GM11168 (cell line): Measurements from ENCODE around the gene B4GALT7.
"Not testable (repeated sequence)": the region's sequence is repeated elsewhere in the genome, so short reads cannot be mapped to it uniquely, and the experiment has no call there.

Experiments
- in situ Hi-C: fragments of 300-500 bp; cut with MboI; formaldehyde crosslinking; loops from one replicate; pipeline ENCODE4 v1.12.0; 2022; ENCODE audit warnings: low sequenced_read_pairs; ENCODE audit not compliant: unreplicated experiment

The B4GALT7 gene

DNA sequence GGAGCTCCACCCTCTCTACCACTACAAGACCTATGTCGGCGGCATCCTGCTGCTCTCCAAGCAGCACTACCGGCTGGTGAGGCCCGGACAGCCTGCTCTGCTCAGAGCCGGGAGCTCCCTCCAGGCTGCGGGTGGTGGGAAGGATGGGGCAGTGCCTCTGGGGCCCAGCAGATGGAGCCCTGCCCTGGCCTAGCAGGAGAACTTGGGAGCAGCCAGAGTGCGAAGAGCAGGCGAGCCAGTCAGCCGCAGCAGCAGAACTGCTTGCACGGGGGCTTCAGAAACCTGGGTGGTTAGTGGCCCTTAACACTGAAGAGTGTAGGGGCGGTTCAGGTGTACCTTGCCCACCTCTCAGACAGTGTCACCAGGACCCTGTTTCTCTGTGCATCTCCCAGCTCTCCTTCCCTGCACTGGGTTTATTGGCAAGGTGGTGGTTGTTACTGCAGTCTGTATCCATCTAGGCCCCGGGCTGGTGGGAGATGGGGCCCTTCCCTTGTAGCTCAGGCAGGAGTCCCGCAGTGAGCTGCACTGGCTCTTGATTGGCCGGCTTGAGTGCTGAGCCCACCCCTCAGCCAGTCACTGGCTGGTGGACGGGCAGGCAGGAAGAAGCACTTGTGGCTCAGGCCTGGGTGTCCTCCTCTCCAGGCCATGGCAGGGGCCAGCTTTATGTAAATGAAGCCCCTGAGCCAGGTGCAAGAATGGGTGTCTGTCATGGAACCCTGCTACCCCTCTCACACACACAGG is 7.7 kb downstream of the B4GALT7 start:
- in situ Hi-C loops, result no loop called here

DNA sequence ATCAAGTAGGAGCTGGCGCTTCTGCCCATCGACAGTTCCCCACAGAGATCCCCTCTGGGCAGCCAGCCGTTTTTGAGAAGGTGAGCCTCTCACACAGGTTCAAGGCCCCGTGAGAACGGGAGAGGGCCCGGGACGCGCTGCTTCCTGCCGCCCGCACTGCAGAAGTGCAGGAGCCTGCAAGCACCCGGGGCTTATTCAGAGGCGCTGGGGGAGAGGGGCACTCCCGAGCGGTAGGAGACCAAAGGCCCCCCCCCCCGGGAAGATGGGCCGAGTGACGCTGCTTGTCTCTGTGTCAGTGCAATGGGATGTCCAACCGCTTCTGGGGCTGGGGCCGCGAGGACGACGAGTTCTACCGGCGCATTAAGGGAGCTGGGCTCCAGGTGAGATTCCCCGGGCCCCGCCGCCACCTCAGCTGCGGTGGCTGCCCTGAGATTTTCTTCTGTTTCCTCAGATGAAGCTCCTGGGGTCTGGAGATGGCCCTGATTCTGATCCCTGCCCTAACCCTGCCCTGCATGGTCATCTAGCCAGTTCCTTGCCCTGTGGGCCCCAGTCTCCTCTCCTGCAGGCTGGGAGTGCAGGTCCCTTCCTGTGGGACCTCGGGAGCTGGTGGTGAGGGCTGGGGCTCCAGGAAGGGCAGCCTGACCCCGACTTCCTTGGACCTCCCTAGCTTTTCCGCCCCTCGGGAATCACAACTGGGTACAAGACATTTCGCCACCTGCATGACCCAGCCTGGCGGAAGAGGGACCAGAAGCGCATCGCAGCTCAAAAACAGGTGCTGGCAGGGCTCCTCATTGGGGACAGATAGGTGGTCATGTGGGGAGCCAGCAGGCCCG is 8.5 kb downstream of the B4GALT7 start:
- in situ Hi-C loops, result no loop called here

DNA sequence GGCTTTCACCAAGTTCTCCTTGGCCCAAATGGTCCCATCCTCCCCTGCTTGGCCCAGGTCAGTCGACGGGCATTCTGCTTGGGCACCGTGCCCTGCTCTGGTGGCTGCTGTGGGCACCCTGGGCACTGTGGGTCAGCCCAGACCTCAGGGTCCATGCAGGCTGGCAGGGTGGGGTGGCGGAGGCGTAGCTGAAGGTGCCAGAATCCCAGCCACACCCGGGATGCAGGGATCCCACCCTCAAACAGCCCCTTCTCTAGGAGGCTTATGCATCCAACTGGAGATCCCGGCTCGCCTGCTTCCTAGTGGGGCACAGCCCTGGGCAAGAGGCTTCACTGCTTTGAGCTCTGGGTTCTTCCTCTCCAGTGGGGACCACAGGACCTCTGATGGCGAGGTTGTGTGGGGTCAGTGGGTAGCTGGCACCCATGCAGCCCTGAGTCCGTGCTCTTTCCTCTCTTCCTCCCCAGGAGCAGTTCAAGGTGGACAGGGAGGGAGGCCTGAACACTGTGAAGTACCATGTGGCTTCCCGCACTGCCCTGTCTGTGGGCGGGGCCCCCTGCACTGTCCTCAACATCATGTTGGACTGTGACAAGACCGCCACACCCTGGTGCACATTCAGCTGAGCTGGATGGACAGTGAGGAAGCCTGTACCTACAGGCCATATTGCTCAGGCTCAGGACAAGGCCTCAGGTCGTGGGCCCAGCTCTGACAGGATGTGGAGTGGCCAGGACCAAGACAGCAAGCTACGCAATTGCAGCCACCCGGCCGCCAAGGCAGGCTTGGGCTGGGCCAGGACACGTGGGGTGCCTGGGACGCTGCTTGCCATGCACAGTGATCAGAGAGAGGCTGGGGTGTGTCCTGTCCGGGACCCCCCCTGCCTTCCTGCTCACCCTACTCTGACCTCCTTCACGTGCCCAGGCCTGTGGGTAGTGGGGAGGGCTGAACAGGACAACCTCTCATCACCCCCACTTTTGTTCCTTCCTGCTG is 9.4 kb downstream of the B4GALT7 start:
- in situ Hi-C loops, result no loop called here

DNA sequence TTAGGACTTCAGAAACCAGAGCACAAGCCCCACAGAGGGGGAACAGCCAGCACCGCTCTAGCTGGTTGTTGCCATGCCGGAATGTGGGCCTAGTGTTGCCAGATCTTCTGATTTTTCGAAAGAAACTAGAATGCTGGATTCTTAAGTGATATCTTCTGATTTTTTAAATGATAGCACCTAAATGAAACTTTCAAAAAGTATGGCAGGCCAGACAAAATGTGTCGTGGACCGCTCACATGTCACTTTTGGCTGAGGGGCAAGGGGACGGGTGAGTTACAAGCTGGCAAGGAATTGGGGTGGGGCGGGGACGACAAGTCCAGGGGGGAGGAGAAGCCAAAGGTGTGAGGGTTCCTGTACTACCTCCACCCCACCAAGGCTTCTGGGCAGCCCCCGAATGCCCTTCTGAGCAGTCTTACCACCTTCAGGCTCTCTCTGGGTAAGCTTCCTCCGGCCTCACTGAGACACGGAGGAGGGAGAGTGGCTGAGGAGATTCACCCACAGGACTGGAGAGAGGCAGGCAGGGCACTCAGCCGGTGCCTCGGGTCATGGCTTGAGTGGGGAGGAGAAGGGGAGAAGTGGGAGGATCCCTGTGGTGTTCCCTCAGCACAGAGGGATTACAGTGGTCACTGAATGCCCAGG is 10.3 kb downstream of the B4GALT7 start:
- in situ Hi-C loops, result no loop called here

DNA sequence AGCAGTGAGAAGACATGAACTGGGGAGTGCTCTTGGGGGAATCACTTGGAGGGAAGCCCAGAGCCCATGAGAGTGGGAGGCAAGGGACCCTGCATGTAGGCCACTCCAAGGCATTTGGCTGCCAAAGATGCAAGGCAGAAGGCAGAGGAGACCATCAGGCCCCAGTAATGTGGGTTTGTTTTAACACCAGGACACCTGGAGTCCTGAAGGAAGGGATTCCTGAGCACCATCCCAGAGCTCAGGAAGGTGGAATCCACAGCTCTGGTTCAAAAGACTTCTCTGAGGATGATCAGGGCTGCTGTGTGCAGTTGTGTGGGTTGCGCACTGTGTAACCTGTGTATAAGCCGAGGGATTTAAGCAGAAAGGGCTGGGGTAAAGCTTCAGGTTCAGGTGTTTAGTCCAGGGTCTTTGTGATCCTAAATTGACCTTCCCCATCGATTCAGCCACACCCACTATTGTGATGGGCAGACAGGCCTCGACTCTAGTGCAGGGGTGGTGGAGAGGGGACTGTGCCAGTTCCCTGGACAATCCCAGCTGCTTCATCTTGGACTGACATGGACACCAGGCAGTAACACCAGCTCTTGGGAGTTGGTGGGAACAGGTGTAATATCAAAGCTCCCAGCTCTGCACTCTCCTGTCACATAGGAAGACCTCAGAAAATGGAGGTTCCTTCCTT is 11.0 kb downstream of the B4GALT7 start:
- in situ Hi-C loops, result no loop called here

DNA sequence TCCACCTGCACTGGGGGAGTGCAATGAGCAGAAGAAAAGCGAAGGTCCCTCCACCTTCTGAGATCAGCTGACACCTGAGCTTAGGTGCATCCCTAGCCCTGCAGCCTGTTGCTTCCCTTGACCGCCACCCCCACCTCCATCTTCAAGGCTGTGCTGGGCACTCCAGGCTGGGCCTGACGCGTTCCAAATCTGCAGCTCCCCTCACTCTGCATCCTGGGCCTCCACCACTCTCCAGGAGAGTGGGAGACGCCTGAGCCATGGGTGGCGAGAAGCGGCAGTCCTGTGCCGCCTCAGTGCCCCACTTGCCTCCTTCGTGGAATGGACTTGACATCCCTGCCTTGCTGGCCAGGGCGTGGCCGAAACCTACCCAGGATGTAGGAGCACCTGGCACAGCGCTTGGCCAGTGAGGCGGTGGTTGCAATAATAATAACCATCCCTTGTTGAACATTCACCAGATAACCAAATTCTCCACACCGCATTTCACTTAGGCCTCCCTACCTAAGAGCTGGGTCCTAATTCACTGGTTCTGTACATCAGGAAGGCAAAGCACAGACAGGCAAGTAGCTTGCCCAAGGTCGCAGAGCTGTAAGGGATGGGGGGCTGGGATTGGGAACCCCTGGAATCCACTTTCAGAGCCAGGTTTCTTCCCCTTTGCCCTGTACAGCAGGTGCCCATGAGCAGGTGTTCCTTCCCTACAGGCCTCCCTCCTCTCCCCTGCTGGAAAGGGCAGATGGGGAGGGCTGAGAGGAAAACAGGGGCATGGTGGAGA is 11.7 kb downstream of the B4GALT7 start:
- in situ Hi-C loops, result no loop called here

DNA sequence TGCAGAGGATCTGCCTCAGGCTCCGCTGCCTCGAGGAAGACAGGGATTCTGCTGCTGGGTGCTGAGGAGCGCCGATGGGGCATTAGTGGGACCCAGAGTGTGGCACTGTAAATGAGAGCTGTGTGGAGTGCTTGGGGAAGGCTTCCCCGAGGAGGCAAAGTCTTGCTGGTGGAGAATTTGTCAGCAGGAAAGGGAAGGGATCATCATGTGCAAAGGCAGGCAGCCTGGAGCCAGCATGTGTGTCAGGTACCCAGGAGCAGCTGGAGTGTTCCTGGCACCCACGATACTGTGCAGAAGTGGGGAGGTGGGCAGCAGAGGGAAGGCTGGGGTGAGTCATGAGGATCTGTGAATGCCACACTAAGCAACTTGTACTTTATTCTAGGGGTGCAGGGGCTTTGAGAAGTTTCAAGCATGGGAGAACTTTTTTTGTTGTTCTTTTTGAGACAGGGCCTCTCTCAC is 12.3 kb downstream of the B4GALT7 start:
- in situ Hi-C loops, result no loop called here

DNA sequence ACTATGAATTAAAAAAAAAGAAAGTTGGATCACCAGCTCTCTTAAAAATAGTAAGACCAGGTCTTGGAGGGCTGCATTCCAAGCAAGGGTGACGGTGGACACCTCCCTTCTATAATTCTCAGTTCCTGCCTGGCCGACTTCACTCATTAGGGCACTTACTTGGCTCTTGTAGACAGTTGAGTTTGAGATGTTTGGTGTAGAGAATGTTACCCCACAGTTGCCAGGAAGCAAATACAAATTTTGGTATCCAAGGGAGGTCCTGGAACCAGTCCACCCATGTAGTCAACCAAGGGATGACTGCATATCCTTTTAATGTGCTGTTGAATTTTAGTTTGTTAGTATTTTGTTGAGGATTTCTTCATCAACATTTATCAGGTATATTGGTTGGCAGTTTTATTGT is 20.6 kb downstream of the B4GALT7 start:
- in situ Hi-C loops, result no loop called here

DNA sequence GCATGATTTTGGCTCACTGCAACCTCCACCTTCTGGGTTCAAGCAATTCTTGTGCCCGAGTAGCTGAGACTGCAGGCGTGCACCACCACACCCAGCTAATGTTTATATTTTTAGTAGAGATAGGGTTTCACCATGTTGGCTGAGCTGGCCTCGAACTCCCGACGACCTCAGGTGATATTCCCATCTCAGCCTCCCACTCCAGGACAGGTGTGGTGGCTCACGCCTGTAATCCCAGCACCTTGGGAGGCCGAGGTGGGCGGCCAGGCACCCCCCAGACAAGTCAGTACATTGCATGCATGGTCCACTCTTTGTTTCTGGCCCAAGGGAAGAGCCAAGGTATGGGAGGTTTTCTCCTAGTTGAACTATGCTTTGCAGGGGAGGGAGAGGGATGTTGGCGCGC is 24.2 kb downstream of the B4GALT7 start:
- in situ Hi-C loops, result not testable (repeated sequence)

DNA sequence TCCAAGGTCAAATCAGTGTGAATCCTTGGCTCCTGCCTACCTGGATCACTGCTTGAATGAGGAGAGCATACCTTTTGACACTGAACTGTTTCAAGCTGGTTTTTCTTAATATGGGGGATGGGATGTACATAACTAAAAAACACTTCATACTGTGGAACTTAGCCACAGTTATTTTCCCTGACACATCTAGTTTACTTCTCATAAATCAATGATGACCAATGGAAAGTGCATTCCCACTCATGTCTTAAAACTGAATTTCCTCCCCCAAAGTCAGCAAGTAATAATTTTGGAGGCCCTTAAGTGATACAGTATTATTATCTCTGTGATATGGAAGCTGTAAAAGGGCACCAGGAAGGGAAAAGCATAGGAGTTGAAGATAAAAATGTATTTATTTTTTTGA is 30.3 kb downstream of the B4GALT7 start:
- in situ Hi-C loops, result not testable (repeated sequence)

DNA sequence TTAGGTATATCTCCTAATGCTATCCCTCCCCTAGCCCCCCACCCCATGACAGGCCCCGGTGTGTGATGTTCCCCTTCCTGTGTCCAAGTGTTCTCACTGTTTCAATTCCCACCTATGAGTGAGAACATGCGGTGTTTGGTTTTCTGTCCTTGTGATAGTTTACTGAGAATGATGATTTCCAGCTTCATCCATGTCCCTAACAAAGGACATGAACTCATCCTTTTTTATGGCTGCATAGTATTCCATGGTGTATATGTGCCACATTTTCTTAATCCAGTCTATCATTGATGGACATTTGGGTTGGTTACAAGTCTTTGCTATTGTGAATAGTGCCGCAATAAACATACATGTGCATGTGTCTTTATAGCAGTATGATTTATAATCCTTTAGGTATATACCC is 35.0 kb downstream of the B4GALT7 start:
- in situ Hi-C loops, result not testable (repeated sequence)

DNA sequence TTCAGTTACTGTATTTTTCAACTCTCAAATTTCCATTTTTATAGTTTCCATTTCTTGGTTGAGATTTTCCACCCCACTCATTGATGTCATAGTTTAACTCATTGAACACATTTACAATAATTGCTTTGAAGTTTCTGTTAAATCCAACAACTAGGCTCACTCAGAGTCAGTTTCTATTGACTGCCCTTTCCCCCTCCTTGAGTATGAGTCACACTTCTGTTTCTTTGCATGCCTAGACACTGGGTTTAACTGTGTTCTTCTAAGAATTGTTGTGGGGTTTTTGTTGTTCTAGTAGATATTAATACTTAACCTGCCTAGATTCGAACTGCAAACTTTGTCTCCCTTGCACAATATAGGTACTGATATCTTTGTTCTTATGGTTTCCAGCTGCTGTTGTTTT is 45.5 kb downstream of the B4GALT7 start:
- in situ Hi-C loops, result not testable (repeated sequence)

DNA sequence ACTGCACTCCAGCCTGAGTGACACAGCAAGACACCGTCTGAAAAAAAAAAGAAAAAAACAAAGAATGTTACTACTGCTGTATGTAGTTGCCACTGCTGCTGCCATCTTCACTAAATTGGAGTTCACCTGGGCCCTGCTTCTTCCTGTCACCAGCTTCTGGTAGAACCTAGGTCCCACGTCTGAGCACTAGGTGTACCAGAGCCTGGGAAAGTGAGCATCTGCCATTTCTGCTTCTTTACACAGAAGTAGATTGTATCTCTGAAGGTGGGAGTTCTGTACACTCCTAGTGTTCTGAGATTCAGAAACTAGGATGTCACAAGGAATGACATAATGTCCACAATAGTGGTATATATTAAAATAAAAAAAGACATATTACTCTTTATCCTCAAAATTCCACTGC is 51.3 kb downstream of the B4GALT7 start:
- in situ Hi-C loops, result not testable (repeated sequence)

DNA sequence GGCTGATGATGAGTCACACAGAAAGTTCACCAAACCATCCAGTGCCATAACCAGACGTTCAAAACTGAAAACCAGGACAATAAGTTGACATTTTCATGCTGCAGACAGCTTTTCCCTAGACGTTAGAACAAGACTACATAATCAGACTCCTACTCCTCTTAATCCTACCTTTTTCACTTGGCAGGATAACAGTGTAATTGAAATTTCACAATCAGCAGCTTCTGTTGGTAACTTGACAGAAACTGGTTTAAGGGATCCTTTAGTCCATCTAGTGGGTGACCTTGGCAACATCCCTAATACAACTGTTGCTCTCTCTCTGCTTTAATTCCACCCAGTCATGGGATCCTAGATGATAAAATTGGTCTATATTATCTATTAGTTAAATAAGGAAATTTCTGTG is 57.9 kb downstream of the B4GALT7 start:
- in situ Hi-C loops, result not testable (repeated sequence)

DNA sequence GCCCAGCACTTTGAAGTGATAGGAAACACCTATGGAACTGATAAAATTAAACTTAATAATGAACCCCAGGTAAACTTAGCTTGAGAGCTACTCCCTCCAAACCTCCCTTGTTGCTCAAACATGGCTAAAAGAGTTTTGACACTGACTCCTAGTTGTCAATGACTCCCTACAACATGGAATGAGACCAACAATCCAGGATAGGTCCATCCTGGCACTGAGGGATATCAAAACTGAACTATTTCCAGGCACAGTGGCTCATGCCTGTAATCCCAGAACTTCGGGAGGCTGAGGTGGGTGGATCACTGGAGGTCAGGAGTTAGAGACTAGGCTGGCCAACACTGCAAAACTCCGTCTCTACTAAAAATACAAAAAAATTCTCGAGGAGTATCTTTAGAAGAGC is 58.6 kb downstream of the B4GALT7 start:
- in situ Hi-C loops, result not testable (repeated sequence)
